ENCODE results near the gene SNRNP48.

The SNRNP48 gene

DNA sequence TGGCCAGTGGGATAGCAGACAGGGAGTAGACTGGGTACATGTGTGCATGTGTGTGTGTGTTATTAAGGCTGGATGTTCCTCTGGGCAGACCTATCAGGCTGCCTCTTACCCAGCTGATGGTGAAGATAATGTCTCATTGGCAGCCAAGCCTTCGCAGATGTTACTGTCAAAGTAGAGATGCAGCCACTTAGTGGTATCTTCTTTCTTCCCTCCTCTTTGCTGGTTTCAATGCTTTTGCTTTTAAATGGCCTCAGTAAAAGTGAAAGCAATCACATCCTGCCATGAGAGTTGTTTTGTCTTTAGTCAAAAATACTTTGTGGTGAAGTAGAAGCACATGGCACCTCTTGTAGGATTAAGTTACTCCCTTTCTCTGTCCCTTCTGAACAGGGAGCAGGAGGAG lies 57.5 kb downstream of the SNRNP48 start:
- DNase-seq = no peak

DNA sequence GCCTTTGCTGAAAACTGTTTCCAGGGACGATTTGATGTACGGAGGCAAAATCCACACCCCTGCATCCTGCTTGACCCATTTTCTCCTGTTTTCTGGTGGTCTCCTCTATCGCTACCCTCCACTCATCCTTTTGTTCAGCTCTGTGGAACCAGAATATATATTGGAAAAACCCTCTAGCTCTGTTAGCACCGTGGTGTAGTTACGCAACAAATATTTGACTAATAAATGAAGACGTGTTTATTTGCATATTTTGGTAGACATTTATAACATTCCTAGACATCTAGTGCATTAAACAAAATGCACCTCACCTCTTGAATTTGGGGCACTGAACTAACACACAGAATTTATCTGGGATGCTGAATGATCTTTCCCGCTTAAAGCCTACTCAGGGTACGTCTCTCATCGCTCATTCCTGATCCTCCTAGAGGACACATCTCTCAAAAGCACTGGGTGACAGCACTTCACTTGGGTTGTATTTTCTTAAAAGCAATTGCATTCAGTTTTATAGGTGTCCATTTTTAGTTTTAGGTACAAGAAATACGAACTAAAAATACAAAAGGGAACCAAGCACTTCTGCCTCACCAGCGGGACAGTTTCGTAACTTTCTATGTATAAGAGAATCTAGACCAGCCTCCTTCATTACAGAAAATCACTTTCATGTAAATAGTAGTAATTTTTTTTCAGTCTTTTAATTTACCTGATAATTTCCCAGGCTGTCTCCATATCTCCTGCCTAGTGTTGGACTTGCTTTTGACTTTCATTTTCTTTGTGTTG lies 59.2 kb downstream of the SNRNP48 start:
- no peak for DNase-seq

DNA sequence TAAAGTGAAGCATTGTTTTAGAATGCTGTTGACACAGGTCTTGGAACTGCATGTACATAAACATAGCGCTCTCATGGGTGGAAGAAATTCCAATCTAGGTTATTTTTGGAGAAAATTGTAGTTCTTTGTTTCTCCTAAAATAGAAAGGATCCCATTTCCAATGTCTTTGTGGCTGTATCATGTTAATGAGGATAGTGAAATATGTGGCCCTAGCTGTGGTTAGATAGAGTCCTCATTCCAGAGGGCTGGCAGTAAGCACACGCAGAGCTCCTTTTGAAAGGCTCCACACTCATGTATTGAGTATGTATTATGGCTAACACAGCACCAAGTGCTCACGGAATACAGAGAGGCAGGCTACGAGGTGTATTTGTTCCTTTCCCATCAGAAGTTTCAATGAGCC lies 60.9 kb downstream of the SNRNP48 start:
- no peak for DNase-seq

DNA sequence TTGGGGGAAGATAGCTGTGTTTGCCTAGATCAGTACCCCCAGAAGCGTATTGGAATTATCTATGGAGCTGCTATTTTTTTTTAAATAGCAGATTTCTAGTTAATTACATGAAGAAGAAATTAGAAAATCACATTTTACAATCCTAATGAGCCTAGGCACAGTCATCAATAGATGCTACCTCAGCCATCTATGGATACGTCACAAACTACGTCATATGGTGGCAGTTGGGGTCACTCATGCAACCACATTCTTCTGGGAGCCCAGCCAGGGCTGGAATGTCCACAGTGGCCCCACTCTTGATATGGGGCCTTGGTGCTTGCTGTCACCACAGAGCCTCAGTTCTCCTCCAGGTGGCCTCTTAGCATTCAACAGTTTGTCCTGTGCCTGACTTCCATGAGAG lies 63.0 kb downstream of the SNRNP48 start:
- no peak for DNase-seq

DNA sequence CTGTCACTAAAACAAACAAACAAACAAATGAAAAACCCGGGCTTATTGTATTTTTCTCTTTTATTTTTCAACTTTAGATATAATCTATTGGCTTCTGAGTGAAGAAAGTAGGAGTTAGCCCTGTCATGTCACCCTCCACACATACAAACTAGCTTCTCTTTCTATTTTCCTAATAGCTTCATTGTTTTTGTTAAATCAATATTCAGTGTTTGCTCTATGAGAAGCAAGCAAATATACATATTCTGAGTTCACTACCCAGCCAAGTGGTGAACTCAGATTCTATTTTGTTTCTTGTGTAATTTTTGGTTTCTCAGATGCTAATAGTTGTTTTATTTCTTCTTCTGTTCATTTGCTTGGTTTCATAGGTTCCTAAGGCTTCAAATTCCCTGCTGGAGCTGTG lies 66.4 kb downstream of the SNRNP48 start:
- DNase-seq = no peak

DNA sequence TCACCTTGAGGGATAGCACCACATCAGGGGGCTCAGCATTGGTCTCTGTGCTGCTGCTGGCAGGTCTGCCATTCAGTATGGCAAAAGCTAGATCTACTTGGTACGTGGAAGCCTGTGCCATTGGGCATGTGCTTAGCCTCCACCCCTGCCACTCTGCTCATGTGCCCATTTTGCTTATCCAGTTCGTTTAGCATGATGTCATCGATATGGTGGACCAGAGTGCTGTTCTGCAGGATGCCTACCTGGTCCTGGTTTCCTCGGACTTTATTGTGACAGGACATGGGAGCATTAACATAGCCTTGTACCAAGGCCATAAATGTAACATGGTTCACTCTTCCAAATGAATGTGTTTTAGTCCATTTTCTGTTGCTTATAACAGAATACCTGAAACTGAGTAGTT lies 68.5 kb downstream of the SNRNP48 start:
- no peak for DNase-seq

DNA sequence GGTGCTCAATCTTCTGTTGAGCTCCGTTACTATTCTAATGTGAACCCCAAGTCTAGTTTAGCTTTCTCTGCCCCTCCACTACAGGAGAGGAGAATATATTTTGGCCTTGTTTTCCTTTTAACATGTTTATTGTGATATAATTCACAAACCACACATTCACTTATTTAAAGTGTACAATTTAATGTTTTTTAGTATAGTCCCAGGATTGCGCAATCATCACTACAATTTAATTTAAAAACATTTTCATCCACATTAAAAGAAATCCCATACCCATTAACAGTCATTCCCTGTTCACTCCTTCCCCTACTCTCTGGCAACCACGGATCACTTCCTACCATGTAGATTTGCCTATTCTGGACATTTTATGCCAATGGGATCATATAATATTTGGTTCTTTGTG lies 71.4 kb downstream of the SNRNP48 start:
- DNase-seq = no peak
